Caco-2 (cell line): Measurements from ENCODE around the gene MMP20. TPM values are rescaled to one million over a fixed set of nuclear protein-coding genes. Genes with fewer than 3 reads are reported as not detected.

ENCODE experiments used
- BruUV-seq: library from RNA; stranded (reverse); fragments of 400-500 nt; replicated peaks from 2 replicates; lab custom pipeline; 2021; lab: Mats Ljungman, UMichigan
- CTCF ChIA-PET: fragments of 300-600 bp; sonication (Branson Sonifier 250); formaldehyde crosslinking; loops from one replicate; lab custom pipeline; 2022; ENCODE audit warnings: antibody characterized with exemption; lab: Charles Lee
- POLR2A ChIA-PET: fragments of 300-600 bp; sonication (Branson Sonifier 250); formaldehyde crosslinking; loops from one replicate; lab custom pipeline; 2022; ENCODE audit warnings: antibody characterized with exemption; lab: Charles Lee
- DNase-seq, 2 experiments: peaks; one replicate each; pipeline versions ENCODE4 v3.0.0 to v3.0.0-alpha.2; 2020 to 2022
- H3K27me3 ChIP-seq: replicated peaks from 2 replicates; pipeline ENCODE4 v1.6.0; 2011; ENCODE audit warnings: low read length; ENCODE audit not compliant: control insufficient read depth, insufficient read depth
- H3K36me3 ChIP-seq: 2 replicates; pipeline ENCODE4 v1.5.1; 2011; ENCODE audit warnings: low read length; ENCODE audit not compliant: control insufficient read depth, insufficient read depth
- H3K4me1 ChIP-seq: fragments of 250-450 bp; sonication (Bioruptor Pico); 2 replicates; pipeline ENCODE4 v1.5.1; 2020; ENCODE audit warnings: mild to moderate bottlenecking
- H3K4me3 ChIP-seq: 2 replicates; pipeline ENCODE4 v1.5.1; 2011; ENCODE audit warnings: low read depth, mild to moderate bottlenecking, control low read depth, low read length
- H3K9me3 ChIP-seq: fragments of 250-450 bp; sonication (Bioruptor Pico); 2 replicates; pipeline ENCODE4 v1.5.1; 2020; ENCODE audit warnings: mild to moderate bottlenecking, moderate library complexity
- H3K27ac Mint-ChIP-seq: one replicate; pipeline ENCODE4 v1.8.0; 2022; ENCODE audit warnings: mixed read lengths; ENCODE audit not compliant: unreplicated experiment
- H3K27me3 Mint-ChIP-seq: one replicate; pipeline ENCODE4 v1.8.0; 2022; ENCODE audit warnings: mixed read lengths; ENCODE audit not compliant: insufficient read depth, unreplicated experiment
- H3K36me3 Mint-ChIP-seq: one replicate; pipeline ENCODE4 v1.8.0; 2022; ENCODE audit warnings: mild to moderate bottlenecking, mixed read lengths; ENCODE audit not compliant: insufficient read depth, unreplicated experiment
- H3K4me1 Mint-ChIP-seq: one replicate; pipeline ENCODE4 v1.8.0; 2022; ENCODE audit warnings: low read depth, mixed read lengths; ENCODE audit not compliant: unreplicated experiment
- H3K4me3 Mint-ChIP-seq: one replicate; pipeline ENCODE4 v1.8.0; 2022; ENCODE audit warnings: mild to moderate bottlenecking, moderate library complexity, mixed read lengths; ENCODE audit not compliant: unreplicated experiment
- H3K9me3 Mint-ChIP-seq: one replicate; pipeline ENCODE4 v1.8.0; 2022; ENCODE audit warnings: mixed read lengths; ENCODE audit not compliant: unreplicated experiment
- intact Hi-C: fragments of 100-400 bp; cut with micrococcal nuclease; formaldehyde crosslinking; loops from one replicate; pipeline ENCODE4 v1.10.0; 2022; ENCODE audit not compliant: unreplicated experiment
- total RNA-seq: library from RNA; stranded (reverse); gene quantifications from 2 replicates; pipeline ENCODE4 v1.2.3, GENCODE V29; 2022
- TF ChIP-seq, protein P1 (sequence below), 2 experiments: fragments of 200-600 bp in 1 of 2; IDR thresholded peaks; 1 replicate in 1 of 2; 2 replicates in 1 of 2; pipeline versions ENCODE4 v1.5.1 to v1.8.0; 2011 to 2022; ENCODE audit warnings: antibody characterized with exemption in 1 of 2, control low read depth in 1 of 2, inconsistent platforms in 1 of 2, low read depth in 1 of 2, low read length in 1 of 2, mild to moderate bottlenecking in 1 of 2, moderate library complexity in 1 of 2; ENCODE audit not compliant: insufficient read depth in 1 of 2, severe bottlenecking in 1 of 2, unreplicated experiment in 1 of 2

Gene MMP20
- total RNA-seq, 1 experiment from 2014 or later, result not detected

GRCh38 chr11:102614031-102614430 lies 11.1 kb downstream of the MMP20 start:
- CTCF ChIA-PET, result interaction anchor here (0.5 to 2.7 kb wide), 16 partner anchors 10 to 693 kb away, joined by 3 to 51 read pairs (median 7); partner anchors contain the start of gene MMP20
- H3K9me3 Mint-ChIP-seq, result no peaks in the 10 kb centered on the region

GRCh38 chr11:102613450-102613849 lies 11.7 kb downstream of the MMP20 start:
- H3K27me3 ChIP-seq, result no peaks in the 10 kb centered on the region
- Mint-ChIP-seq H3K4me1 (peaks cover 35% of the 10 kb centered on the region), H3K9me3 (no peaks in the 10 kb centered on the region), H3K27ac (peak overlapping the region; percentile 31), H3K36me3 (no peaks in the 10 kb centered on the region), H3K27me3 (no peaks in the 10 kb centered on the region), H3K4me3 (no peak overlapping the region)
- peaks cover 29% of the 10 kb centered on the region for H3K4me1 ChIP-seq
- ChIA-PET POLR2A (no interaction called here), CTCF (interaction anchor here (0.5 to 2.7 kb wide), 27 partner anchors 8 to 753 kb away, joined by 3 to 51 read pairs (median 6); partner anchors contain the start of gene MMP20)
- no peak for DNase-seq
- no peaks in the 10 kb centered on the region for H3K36me3 ChIP-seq
- H3K4me3 ChIP-seq, result no peak overlapping the region
- intact Hi-C loops, result loop anchor here (1.0 to 5.0 kb wide), 11 partner anchors 20 to 751 kb away; partner anchors contain the start of genes BIRC2 and TMEM123
- BruUV-seq, result no TSS peak
- no peaks in the 10 kb centered on the region for H3K9me3 ChIP-seq
- TF ChIP-seq, protein P1, sequence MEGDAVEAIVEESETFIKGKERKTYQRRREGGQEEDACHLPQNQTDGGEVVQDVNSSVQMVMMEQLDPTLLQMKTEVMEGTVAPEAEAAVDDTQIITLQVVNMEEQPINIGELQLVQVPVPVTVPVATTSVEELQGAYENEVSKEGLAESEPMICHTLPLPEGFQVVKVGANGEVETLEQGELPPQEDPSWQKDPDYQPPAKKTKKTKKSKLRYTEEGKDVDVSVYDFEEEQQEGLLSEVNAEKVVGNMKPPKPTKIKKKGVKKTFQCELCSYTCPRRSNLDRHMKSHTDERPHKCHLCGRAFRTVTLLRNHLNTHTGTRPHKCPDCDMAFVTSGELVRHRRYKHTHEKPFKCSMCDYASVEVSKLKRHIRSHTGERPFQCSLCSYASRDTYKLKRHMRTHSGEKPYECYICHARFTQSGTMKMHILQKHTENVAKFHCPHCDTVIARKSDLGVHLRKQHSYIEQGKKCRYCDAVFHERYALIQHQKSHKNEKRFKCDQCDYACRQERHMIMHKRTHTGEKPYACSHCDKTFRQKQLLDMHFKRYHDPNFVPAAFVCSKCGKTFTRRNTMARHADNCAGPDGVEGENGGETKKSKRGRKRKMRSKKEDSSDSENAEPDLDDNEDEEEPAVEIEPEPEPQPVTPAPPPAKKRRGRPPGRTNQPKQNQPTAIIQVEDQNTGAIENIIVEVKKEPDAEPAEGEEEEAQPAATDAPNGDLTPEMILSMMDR (IDR thresholded peaks at IDR 0.05; ENCODE audit: insufficient read depth in 1 of 2, low read depth in 1 of 2, low read length in 1 of 2, severe bottlenecking in 1 of 2, unreplicated experiment in 1 of 2), result no peak

More at GRCh38 chr11:102614031-102614430, 11.1 kb downstream of the MMP20 start:
- TF ChIP-seq, protein P1 (IDR thresholded peaks at IDR 0.05; ENCODE audit: insufficient read depth in 1 of 2, low read depth in 1 of 2, low read length in 1 of 2, severe bottlenecking in 1 of 2, unreplicated experiment in 1 of 2), result no peak
- H3K9me3 ChIP-seq, result no peaks in the 10 kb centered on the region
- no peaks in the 10 kb centered on the region for H3K27me3 ChIP-seq
- no peak overlapping the region for H3K27ac Mint-ChIP-seq
- H3K4me3 ChIP-seq, result no peak overlapping the region
- DNase-seq, result no peak
- POLR2A ChIA-PET, result interaction anchor here (0.5 kb wide), 1 partner anchor 267 kb away, joined by 3 read pairs; the partner anchor contains the start of gene BIRC2
- H3K4me1 Mint-ChIP-seq, result peaks cover 35% of the 10 kb centered on the region
- H3K27me3 Mint-ChIP-seq, result no peaks in the 10 kb centered on the region
- BruUV-seq, result no TSS peak
- H3K4me1 ChIP-seq, result peaks cover 28% of the 10 kb centered on the region
- intact Hi-C loops, result loop anchor here (5.0 kb wide), 1 partner anchor 752 kb away; no protein-coding TSS in a partner anchor
- no peaks in the 10 kb centered on the region for H3K36me3 ChIP-seq
- no peak overlapping the region for H3K4me3 Mint-ChIP-seq
- H3K36me3 Mint-ChIP-seq, result no peaks in the 10 kb centered on the region

- peaks cover 28% of the 10 kb centered on the region for H3K4me1 Mint-ChIP-seq
- Histone ChIP-seq H3K27me3 (no peaks in the 10 kb centered on the region), H3K4me1 (peaks cover 37% of the 10 kb centered on the region), H3K4me3 (no peak overlapping the region), H3K36me3 (no peaks in the 10 kb centered on the region), H3K9me3 (no peaks in the 10 kb centered on the region)
- ChIA-PET CTCF (interaction anchor here (1.3 kb wide), 1 partner anchor 269 kb away, joined by 3 read pairs; no protein-coding TSS in a partner anchor), POLR2A (no interaction called here)
- intact Hi-C loops, result loop anchor here (5.0 kb wide), 1 partner anchor 749 kb away; no protein-coding TSS in a partner anchor
- H3K9me3 Mint-ChIP-seq, result peaks cover 3% of the 10 kb centered on the region
- TF ChIP-seq, protein P1 (IDR thresholded peaks at IDR 0.05; ENCODE audit: insufficient read depth in 1 of 2, low read depth in 1 of 2, low read length in 1 of 2, severe bottlenecking in 1 of 2, unreplicated experiment in 1 of 2), result no peak
- H3K27ac Mint-ChIP-seq, result no peak overlapping the region
- no peak for DNase-seq
- H3K36me3 Mint-ChIP-seq, result no peaks in the 10 kb centered on the region
- no TSS peak for BruUV-seq
- H3K4me3 Mint-ChIP-seq, result no peak overlapping the region
- H3K27me3 Mint-ChIP-seq, result no peaks in the 10 kb centered on the region
These were observed 13.8 kb downstream of the MMP20 start for GRCh38 chr11:102611291-102611690.
